AG10803 (cell line): ENCODE results near the gene MYH10.

ENCODE experiments used
- DNase-seq: peaks from one replicate; pipeline ENCODE4 v3.0.0; 2010; ENCODE audit warnings: low read depth
- H3K4me3 ChIP-seq: 2 replicates; pipeline ENCODE4 v1.5.1; 2011; ENCODE audit warnings: mild to moderate bottlenecking, low read length, control low read depth
- TF ChIP-seq, protein P1 (sequence below): conservative IDR thresholded peaks from 2 replicates; pipeline ENCODE4 v1.5.1; 2011; ENCODE audit warnings: mild to moderate bottlenecking, low read length, control low read depth, inconsistent platforms

The MYH10 gene

DNA sequence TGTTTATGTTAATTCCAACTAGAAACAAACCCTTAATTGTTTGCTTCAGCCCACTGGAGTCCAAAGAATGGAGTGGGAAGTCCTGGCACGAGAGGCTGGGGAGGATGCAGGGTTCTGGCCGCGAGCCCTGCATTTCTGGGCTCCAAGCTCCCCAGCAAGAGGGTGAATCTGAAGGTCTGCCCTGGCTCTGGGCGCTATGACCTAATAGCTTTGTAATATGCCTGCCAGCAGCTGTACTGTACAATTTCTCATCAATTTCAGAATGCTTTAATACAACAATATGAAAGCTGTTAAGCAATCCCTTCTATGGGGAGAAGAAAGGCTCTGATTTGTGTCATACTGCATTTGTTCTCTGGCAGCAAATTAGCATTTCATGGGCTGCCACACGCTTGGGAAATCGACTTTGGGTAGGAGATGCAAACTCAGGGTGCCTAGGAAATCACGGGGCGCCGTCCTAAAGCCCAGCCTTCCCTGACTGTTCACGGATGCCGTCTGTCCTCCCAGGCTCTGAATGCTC lies 151.0 kb downstream of the MYH10 start:
- peak; percentile 98 for DNase-seq
- no peak overlapping the region; the same call in 1 of the 2 replicates for H3K4me3 ChIP-seq
- TF ChIP-seq, protein P1, sequence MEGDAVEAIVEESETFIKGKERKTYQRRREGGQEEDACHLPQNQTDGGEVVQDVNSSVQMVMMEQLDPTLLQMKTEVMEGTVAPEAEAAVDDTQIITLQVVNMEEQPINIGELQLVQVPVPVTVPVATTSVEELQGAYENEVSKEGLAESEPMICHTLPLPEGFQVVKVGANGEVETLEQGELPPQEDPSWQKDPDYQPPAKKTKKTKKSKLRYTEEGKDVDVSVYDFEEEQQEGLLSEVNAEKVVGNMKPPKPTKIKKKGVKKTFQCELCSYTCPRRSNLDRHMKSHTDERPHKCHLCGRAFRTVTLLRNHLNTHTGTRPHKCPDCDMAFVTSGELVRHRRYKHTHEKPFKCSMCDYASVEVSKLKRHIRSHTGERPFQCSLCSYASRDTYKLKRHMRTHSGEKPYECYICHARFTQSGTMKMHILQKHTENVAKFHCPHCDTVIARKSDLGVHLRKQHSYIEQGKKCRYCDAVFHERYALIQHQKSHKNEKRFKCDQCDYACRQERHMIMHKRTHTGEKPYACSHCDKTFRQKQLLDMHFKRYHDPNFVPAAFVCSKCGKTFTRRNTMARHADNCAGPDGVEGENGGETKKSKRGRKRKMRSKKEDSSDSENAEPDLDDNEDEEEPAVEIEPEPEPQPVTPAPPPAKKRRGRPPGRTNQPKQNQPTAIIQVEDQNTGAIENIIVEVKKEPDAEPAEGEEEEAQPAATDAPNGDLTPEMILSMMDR, result no peak

DNA sequence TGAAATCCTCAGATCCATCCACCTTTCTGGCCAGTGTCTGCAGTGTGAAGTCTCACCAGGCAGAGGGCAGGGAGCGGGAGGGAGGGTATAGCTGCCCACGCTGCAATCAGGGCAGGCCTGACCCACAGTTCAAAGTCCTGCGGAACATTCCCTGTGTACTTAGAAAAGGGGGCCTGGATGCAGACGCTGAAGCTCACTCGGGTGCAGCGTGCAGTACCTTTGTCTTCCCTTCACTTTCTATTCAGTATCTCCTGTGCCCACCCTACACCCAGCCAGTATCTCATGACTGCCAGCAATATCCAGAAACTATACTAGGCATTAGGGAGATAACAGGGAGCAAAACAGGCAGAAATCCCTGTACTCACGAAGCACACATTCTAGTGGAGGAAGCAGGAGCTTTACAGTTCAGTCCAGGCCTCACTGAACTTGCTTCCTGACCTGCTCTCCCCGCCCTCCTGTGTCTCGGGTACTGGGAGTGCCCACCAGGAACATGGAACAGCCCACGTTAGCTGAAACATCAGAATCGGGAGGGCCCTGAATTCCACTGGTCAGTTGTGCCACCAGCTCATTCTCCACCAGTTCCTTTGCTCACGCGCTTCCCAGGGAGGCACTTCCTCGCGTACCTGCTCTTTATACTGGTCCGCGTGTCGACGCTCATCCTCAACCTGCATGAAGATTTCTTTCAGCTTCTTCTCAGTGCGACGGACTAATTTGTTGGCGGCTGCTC lies 152.6 kb downstream of the MYH10 start:
- TF ChIP-seq, protein P1, result no peak
- DNase-seq, result no peak
- H3K4me3 ChIP-seq, result no peak overlapping the region

DNA sequence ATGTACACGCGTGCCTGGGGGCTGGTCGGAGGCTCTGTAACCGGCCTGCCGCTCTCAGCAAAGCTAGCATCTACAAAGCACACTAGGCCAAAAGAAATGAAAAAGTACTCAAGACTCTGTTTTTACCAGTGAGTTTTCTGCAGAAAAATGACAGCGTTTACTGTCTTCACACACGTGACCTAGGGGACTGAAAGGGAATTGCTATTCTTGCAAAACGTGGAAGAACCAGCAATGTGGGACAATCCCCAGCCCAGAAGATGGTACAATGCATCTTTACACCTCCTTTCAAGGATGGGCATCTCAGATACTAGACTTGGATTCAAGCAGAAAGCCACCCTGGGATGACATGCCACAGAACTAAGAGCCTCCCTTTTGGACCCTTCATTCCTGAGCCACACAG lies 153.4 kb downstream of the MYH10 start:
- no peak for DNase-seq
- H3K4me3 ChIP-seq, result no peak overlapping the region
- TF ChIP-seq, protein P1, result no peak

DNA sequence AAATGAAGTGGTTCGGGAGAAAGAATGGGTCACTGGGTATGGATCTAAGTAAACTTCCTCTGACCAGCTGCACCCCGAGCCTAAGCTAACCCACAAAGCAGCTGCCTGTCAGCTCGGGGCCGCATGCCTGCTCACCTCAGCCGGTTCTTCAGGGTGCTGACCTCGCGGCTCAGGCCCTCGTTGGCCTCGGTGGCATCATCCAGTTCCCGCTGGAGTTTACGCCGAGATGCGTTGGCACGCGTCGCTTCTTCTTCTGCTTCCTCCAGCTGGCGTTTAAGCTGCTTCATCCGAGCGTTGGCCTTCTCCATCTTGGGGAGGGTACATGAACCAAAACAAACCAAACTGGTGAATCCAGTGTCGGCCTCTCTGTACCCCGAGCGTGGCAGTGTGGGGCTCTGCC lies 153.8 kb downstream of the MYH10 start:
- no peak overlapping the region for H3K4me3 ChIP-seq
- TF ChIP-seq, protein P1, result no peak
- DNase-seq, result no peak

DNA sequence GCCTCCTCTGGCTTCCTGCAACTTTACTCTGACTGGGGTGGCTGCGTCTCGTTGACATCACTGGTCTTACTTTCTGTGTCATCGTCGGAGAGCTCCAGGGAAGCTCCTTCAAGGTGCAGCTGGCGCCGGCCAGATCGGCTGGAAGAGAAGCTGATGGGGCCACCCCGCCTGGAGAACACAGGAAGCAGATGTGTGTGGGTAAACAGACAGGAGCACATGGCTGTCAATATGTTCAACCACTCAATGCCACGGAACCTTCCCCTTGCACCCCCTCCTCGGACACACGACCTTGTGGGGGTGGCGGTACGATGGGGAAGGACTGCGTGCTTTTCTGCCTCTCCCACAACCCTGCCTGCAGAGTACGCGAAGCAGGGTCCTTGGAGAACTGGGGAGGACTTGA lies 154.7 kb downstream of the MYH10 start:
- no peak overlapping the region for H3K4me3 ChIP-seq
- TF ChIP-seq, protein P1, result no peak
- no peak for DNase-seq

DNA sequence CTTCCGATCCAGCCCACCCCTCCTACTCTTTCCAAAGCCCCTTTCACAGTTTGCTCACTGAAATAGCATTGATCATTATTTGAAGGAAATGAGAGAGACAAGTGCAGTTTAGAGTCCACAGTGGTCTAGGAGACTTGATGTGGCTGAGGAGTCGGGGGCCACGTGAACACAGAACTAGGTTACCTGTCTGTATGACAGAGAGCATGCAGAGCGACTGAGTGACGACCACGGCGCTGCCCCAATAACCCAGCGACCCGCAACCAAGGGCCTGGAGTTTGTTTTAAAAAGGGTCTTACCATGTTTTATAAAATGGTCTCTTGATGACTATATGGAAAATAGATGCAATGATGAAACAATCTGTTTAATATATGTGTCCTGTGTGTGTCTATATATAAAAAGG lies 155.3 kb downstream of the MYH10 start:
- TF ChIP-seq, protein P1, result no peak
- H3K4me3 ChIP-seq, result no peak overlapping the region
- no peak for DNase-seq

DNA sequence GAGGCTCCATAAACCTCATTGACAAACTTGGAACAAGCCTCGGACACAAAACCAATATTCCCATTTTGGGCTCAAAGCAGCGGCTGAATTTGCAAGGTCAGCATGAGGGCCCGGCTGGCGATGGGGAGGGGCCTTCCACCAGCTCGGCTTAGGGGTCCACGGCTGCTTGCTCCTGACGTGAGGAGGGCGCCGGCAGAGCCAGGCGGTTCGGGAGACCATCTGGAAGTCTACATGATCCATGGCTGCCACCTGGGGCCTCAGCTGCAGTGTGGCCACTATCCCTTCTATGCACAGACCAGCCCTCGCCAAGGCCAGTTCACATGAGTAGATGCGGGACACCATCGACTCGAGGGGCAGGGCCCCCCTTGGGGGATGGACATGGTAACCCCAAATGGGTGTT lies 155.7 kb downstream of the MYH10 start:
- no peak for DNase-seq
- TF ChIP-seq, protein P1, result no peak
- H3K4me3 ChIP-seq, result no peak overlapping the region
